Activated T-cell treated with anti-CD3 and anti-CD28 coated beads, Interleukin-2, amount 50 U/mL, for 48 hours (primary cell): ENCODE measurements around the gene CRIP1.

Experiments used
- DNase-seq, 2 experiments: peaks; one replicate each; pipeline ENCODE4 v3.0.0-alpha.2; 2020

The CRIP1 gene

GRCh38 chr14:105536691-105537579, 50.2 kb downstream of the CRIP1 start:
- no peak for DNase-seq

- peak; percentile 86 to 87 for DNase-seq
Observed at GRCh38 chr14:105537580-105538474, 51.1 kb downstream of the CRIP1 start.
